UCSD-AML1 (cell line): ENCODE measurements around the gene KIAA1614.

Experiments
- DNase-seq: peaks from one replicate; lab custom pipeline; 2025; ENCODE audit not compliant: unreplicated experiment; lab: John Stamatoyannopoulos, UW

KIAA1614 gene, protein sequence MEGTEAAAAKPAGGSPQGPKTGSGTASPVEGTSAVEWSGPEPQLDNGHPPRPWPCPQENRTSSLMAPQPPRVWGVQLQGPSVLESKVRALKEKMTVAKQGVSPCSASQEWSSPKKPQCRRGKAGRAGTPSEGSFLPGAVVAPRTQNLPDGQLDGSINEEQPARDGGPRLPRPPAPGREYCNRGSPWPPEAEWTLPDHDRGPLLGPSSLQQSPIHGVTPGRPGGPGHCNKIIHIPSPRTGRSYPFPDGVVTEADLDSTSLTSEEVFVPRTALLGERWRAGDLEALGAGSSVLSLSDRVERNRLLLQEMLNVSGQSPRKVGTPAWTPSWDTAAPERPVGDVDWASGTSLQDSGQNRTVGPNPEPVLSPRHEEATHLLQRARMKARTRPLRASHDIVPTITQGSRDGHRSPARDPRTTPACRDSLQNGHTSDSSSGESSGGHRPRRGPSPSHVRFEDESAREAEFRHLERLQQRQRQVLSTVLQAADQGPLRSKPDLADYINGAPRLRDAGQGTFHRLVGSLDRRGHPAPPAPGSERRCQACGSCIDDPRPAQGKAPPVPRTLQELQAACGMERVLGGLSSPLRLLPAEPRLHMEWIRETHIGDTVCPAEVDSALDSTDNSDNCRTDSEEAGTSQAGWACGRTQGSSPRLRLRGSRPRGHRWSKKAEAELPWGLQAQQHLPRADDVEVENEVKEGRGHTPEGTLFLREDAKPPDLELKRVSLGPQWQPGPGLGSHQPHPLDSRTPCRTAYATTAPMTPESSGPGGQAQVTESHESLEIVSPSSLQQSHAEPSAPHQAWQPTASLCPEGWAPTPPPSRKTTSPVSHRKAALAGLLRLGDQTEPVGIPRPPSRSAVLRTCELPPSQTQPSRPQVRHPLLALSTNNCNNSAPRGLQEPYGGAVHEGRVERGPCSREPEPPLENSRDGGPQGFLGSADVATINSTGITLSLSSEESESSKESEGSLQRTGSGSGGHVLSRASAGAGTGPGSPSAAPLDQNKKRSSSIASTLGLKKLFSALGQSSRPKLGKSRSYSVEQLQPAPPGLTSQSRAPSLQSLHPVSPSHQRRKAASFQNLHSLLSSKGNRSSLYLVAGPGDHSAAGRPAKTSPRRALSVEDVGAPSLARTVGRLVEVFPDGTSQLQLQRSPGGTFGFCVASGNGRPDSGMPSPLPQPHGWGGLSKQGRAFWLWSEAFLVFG

DNA sequence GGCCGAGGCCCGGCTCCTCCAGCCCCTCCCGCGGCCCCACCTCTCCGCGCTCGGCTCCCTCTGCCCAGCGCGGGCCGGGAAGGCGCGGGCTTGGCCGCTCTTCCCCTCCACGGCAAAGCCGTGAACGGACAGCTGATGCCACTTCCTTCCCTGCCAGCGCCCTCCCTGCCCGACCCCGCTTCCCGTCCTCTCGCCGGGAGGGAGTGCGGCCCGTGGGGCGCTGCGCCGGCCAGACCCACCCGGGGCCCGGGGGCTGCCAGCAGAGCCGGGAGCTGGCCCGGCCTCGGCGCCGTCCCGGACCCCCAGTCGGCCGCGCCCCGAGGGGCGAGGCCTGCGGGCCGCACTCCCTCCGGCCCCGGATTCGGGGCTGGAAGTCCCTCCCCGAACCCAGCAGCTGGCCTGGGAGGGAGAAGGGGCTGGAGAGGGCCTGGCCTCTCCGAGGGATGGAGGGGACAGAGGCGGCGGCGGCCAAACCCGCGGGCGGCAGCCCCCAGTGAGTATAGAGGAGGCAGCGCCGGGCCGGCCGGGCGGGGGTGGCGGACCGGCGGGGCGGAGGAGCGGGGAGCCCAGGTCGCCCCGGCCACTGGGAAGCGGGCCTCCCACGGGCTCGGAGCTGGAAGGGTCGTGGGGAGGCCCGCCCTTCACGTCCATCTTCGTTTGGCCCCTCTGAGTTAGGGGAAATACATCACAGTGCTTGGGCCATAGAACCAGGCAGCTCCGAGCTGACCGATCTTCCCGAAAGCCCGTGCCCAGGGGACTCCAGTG, at the start of gene KIAA1614:
Gene KIAA1614, plus strand, starts transcription at position 97 of the 765 bp plus-strand sequence. Its CDS starts 347 bp downstream, at position 444.
- DNase-seq = no peak

DNA sequence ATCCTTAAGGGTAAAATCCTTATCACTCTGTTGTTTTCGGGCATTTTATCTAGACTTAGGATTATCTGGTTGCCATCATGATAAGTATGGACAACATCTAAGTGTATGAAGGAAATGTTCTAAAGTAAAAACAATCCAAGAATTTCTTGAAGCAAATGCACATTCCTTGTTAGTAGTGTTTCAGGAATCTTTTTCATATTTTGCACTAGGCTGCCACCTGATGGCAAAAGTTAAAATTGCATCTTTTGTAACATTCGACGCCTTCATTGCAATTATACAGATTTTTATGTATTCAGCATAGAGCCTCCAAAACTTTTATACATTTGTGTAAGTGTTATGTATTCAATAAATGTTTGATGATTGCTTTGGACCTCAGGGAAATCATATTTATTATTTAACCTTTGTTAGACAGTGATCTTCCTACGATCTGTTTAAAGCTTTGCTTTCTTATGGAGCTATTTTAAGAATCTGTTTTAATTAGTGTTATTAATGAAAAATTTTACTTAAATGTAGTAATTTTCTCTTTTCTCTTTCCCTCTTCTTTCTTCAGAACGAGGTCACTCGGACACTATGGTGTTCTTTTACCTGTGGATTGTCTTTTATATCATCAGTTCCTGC, 49.4 kb upstream of the KIAA1614 start:
- DNase-seq = no peak

DNA sequence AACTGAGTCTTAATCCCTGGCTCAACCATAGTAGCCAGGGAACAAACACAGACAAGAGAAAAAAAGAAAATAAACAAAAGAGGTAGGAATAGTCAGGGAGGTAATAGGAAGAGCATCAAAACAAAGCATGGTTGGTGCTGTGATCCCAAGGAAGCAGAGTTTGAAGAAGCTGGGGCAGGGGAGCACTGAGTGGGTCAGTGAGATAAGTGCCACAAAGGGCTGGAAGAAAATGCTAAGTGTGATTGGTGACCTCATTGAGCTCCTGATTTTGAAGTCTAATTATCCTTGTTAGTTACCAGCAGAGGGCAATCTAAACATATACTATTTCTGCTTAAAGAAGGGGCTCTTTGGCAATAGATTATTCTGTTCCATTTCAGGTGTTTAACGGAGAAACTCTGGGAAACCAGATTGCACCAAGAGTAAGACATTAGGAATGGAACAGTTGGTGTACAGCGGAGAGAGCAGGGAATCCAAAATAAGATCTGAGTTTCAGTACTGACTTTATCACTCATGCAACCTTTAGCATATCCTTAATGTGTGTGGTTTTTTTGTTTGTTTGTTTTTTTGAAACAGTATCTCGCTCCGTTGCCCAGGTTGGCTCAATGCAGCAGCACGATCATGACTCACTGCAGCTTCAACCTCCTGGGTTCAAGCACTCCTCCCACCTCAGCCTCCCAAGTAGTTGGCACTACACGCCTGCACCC, 30.7 kb upstream of the KIAA1614 start:
- no peak for DNase-seq

DNA sequence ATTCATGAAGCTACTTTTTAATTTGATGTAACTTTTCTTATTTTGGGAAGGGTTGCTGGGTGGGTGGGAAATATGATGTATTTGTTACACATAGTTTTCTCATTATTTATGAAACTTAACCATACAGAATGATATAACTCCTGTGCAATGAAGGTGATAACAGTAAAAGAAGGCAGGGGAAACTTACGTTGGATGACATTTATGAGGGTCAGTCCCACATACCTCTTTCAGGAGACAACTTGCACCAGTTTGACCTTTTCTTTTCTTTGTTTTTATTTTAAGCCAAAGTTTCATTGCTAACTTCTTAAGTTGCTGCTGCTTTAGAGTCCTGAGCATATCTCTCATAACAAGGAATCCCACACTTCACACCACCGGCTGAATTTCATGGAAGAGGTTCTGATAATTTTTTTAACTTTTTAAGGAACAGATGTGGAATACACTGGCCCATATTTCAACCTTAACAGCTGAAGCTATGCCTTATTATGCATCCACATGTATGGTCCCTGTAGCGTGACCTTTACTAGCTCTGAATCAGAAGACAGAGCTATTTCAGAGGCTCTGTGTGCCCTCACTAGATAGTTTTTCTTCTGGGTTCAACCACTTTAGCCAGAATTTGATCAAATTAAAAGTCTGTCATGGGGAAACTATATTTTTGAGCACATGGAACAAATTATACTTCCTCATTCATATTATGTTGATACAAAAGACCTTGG, 28.0 kb upstream of the KIAA1614 start:
- DNase-seq = no peak

DNA sequence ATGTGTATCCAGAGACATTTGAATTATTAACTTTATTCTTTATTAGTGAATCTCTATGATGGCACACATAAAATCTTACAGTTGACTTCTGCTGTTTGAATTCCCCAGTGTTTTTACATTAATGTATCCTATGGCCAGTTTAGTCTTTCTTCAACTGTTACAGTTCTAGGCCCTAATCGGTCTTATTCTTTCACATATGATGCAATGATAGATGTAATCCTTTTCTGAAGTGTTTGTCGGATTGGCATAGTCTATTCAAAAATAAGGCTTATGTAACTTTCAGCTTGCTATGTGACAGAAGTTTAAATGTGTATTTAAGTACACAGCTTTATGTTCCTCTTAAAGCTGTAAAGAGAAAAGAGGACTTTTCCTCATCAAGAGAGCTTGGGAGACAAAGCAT, 26.4 kb upstream of the KIAA1614 start:
- no peak for DNase-seq

DNA sequence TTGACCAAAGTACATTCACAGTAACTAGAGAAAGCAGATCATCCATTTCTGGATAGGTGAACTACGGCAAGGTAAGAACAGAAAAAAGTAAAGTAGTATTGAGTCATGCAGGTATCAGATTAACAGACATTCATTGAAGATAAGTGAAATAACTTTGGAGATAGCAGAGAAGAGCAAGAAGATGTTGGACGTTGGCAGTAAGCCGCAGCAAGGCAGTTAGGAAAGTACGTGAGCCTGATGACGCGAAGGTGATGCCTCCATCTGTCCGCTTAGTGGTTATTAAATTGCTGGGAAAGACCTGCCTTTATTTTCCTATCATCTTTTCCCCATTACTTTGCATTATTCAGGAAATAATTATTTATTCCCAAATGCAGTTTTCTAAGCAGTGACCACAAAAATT, 24.9 kb upstream of the KIAA1614 start:
- no peak for DNase-seq

DNA sequence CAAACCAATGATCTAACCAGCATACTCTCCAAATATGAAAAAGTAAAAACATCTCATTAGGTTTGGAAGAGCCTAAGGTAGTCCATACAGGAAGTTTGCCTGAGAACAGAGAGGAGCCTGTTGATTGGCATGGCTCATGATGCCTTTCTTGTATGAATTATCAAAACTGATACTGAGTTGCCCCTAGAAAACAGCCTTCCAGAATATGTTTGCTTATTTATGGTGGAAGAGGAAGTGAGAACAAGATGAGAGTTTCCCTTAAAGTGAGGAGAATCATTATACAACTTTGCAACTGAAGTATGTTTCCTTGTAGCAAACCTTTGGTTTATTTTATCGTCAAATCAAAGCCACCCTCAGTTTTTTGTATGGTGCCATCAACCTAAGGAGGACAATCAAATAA, 23.8 kb upstream of the KIAA1614 start:
- DNase-seq = no peak

DNA sequence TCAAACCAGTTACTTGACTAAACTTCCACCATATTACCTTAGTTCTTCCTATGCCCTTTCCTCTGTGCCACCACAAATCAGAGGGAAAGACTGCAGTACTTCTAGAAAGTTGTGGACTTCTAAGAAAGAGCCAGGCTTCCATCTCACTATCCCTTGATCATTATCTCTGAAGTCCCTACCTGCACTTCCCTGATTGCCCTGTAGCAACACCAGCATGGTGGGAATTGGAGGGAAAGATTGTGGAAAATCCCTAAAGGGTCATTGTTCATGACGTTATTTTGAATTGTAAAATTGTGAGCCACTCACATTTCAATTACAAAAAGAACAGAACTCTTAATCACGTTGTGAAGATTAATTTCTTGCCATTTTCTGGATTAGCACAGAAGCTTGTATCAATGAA, 23.4 kb upstream of the KIAA1614 start:
- DNase-seq = no peak

DNA sequence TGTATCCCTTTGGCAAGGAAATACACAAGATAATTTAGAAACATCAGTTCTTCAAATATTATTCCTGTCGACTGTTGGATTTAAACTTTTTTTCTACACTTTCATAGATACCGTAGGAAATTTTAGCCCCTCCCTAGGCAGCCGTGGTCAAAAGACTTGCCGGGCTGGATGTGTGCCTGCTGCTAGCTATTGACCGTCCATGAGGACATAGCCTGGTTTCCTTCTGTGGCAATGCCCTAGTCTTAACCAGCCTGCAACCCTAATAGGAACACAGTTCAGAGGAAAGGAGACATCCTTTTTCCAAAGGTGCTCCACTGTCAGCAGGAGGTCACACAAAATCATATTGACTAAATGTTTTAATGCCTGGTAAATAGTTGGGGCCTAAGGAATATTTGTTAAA, 20.4 kb upstream of the KIAA1614 start:
- DNase-seq = no peak

DNA sequence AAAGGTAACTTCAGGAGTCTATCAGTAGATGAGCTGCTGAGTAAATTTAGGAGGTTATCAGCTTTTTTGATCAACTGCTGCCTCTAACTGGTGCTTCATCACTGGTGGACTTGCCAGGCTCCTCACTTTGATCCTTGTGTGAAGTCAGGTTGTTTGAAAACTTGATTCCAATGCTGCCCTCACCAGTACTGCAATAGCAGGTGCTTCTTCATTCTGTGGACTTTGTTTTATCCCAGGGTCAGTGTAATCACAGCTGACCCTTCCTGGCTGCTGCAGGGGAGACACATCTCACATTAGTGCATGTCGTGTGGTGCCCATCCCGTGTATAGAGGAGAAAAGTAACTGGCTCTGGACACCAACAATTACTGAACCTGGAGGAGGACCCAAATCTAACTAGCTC, 20.0 kb upstream of the KIAA1614 start:
- DNase-seq = no peak

DNA sequence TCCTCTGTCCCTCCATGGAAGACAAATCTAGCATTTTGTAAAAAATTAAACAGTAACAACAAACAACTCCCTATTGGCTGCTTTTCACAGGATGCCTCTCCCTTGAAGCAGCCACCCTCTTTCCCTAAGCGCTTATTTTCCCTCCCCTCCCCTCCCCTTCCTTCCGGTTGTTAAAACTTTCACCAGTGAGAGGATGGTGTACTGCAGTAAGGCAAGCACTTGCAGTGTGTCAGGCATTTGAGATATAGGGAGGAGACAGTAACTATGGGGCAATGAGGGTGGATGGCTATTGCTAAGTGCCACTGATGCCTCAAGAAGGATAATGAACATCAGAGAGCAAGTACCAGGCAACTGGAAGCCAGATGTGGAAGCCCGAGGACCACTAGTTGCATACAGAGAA, 19.1 kb upstream of the KIAA1614 start:
- DNase-seq = no peak

DNA sequence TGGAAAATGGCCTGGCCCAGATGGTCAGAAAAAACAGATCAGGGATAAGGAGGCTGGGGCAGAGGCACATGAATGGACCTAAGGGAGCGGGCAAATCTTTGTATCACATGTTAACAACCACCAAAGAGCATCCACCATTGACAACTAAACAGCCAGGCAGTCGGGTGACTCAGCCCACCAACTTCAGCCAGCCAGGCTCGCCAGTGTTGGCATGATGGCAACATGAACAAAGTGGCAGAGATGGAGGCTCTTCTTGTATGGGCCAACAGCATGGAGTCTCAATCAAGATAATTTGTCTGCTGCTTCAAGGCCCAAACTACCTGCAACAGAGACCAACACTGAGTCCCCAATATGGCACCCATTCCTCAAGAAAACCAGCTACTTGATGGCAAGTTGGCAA, 16.5 kb upstream of the KIAA1614 start:
- DNase-seq = no peak

DNA sequence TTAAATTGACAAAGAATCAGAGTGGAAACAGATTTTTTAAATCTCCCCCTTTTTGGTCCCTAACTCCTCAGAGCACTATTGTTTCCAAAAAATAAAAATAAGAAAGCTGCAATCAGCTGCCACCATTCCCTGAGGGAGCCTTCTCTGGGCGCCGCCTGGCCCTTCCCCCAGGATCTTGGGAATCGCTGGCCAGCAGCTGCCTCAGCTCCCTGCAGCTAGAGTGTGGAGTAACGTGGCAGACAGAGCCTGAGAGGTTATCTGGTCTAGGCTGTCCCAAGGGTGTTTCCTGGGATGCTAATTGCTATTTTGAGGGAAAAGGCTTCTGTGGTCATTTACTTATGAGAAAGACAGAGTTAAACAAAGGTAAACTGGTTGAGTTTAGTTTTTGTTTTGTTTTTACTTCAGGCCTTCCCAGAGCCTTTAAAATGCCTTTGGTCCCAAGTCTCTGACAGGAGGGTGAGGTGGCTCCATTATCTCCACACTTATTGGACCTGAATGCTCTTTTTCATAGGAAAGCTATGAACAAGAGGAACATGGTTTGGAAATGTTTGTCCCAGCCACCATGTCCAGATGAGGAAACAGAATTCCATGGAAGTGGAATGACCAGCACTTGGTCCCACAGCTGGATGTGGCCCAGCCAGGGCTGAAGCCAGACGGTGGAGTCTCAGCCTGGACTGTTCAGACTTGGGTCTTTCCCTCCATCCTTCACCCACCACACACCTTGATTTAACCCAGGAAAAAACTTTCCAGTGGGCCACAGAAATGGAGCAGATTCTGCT, 14.1 kb upstream of the KIAA1614 start:
- DNase-seq = no peak

DNA sequence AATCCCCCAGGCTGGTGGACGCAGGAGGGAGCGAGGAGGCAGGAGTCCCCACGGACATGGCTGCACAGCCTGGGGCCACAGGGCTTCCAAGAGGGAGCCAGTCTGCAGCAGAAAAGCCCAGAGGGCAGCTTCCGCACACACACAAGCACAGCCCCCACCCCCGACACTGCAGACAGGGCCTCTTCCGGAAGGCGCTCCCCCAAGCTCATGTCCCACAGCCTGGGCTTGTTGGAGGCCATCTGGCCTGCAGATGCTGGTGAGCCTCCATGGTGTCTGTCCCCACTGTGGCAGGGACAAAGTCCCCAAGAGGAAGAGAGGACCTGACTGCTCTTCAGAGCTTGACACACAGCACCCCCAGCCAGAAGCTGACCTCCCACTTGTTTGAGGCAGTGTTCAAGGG, 13.4 kb upstream of the KIAA1614 start:
- DNase-seq = no peak

DNA sequence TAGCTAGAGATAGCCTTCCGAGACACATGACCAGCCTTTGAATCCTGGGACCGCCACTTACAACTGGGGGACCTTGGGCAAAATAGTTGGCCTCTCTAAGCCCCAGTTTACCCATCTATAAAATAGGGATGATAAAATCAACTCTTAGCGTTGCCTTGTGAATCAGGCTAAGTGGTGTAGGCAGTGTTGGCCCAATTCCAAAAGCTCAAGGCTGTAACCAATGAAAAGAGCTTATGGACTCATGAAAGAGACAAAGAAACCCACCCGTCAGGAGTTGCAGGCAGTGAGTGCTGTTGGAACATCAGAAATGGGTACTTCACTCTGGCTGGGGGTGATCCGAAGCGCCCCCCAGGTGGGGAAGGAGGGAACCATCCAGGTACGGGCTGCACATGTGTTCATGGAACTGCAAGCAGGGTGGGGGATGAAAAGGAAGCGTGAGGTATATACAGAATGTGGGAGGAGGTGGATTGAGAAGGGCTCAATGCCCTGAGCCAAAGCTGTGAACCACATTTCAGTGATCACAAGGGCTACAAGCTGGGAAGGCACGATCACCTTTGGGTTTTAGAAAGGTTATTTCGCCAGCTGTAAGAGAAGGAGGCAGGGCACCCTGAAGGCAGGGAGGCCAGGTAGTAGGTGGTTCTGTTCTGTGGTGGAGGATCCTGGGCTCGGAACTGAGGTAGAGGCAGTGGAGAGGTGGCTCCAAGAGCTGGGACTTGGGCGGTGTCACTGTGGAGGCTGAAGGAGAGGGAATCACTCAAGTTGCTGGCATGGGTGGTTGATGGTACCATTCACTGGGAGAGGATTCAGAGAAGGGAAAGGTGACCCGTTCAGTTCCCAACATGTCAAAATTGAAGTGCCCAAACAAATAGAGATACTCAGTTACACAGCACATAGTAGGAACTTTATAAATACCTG, 11.4 kb upstream of the KIAA1614 start:
- no peak for DNase-seq

DNA sequence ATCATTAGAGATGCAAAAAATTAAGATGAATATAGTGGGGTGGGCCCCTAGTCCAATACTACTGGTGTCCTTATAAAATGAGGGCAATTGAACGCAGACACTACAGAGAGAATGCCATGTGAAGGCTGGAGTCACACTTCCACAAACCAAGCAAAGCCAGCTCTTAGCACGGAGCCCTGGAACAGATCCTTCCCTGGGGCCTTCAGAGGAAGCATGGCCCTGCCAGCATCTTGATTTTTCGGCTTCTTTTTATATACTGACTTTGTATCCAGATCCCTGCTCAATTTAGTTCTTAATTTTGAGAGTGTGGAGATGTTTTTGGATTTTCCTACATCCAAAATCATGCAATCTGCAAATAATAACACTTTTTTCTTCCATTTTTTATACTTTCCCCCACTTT, 10.2 kb upstream of the KIAA1614 start:
- no peak for DNase-seq

DNA sequence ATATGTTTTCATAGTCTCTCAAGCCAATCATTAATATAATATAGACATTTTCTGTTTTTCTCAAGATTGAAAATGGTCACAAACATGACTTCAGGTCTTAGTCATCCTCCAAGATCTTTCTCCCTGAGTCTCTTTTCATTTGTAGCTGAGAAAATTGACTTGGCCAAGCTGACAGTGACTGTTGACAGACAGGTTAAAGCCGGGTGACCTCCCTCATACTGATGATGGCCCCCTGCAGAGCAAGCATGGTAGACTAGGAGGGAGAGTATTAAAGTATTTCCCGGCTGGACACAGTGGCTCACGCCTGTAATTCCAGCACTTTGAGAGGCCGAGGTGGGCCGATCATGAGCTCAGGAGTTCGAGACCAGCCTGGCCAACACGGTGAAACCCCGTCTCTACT, 6.8 kb upstream of the KIAA1614 start:
- DNase-seq = no peak
